ENCODE measurements around the gene EBI3.
"Not testable (repeated sequence)": the region's sequence is repeated elsewhere in the genome, so short reads cannot be mapped to it uniquely, and the experiment has no call there.

EBI3 gene

GRCh38 chr19:4274321-4274686 lies 45.0 kb downstream of the EBI3 start:
- not testable (repeated sequence) for DNase-seq

- DNase-seq, result no peak
These were observed 47.9 kb downstream of the EBI3 start for GRCh38 chr19:4277191-4277696.

- DNase-seq, result no peak
These were observed 48.7 kb downstream of the EBI3 start for GRCh38 chr19:4278010-4278409.

GRCh38 chr19:4278419-4279266 lies 49.3 kb downstream of the EBI3 start, which contains the start of gene SHD:
Gene SHD (plus strand): TSS chr19:4279266. CDS start chr19:4280064, 798 bp downstream.
- DNase-seq, result peak in 3 of 56 donors; percentile 16 to 28 (median 22)

GRCh38 chr19:4279267-4279529 lies 49.9 kb downstream of the EBI3 start:
- DNase-seq, result no peak

- DNase-seq, result no peak
These were observed 50.5 kb downstream of the EBI3 start for GRCh38 chr19:4279530-4280422.

- no peak for DNase-seq
These were observed 55.0 kb downstream of the EBI3 start for GRCh38 chr19:4284176-4284958.

- DNase-seq, result no peak
These were observed 55.7 kb downstream of the EBI3 start for GRCh38 chr19:4284974-4285373.

- DNase-seq, result not testable (repeated sequence)
These were observed 56.8 kb downstream of the EBI3 start for GRCh38 chr19:4286141-4286540.
